Measurements from ENCODE around the gene PGLYRP2.
"Not testable (repeated sequence)": the region's sequence is repeated elsewhere in the genome, so short reads cannot be mapped to it uniquely, and the experiment has no call there.

Gene PGLYRP2, protein sequence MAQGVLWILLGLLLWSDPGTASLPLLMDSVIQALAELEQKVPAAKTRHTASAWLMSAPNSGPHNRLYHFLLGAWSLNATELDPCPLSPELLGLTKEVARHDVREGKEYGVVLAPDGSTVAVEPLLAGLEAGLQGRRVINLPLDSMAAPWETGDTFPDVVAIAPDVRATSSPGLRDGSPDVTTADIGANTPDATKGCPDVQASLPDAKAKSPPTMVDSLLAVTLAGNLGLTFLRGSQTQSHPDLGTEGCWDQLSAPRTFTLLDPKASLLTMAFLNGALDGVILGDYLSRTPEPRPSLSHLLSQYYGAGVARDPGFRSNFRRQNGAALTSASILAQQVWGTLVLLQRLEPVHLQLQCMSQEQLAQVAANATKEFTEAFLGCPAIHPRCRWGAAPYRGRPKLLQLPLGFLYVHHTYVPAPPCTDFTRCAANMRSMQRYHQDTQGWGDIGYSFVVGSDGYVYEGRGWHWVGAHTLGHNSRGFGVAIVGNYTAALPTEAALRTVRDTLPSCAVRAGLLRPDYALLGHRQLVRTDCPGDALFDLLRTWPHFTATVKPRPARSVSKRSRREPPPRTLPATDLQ

GRCh38 chr19:15479391-15480345, at the start of gene PGLYRP2:
PGLYRP2 (minus strand) TSS chr19:15479501; CDS start chr19:15479371, 130 bp downstream.
- no peak for DNase-seq (ENCODE audit: low read depth in 2 of 2, low spot score in 1 of 2)

DNA sequence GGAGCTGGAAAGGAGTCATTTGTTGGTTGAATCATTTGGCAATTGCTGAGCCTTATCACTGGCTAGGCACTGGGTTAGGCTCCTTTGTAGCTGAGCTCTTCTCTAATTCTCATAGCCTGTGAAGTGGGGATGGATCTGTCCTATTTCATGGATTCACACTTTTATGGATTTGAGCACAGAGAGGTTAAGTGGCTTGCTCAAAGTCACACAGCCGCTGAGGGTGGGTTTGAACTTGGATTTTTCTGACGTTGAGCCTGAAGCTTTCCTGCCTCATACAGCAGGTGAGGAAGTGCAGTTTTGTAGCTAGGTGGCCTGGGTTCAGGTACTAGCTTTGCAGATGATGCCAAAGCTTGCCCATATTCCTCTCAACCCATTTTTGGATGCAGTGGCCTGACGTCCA, 48.4 kb upstream of the PGLYRP2 start:
- no peak for DNase-seq (ENCODE audit: low read depth in 2 of 2, low spot score in 1 of 2)

DNA sequence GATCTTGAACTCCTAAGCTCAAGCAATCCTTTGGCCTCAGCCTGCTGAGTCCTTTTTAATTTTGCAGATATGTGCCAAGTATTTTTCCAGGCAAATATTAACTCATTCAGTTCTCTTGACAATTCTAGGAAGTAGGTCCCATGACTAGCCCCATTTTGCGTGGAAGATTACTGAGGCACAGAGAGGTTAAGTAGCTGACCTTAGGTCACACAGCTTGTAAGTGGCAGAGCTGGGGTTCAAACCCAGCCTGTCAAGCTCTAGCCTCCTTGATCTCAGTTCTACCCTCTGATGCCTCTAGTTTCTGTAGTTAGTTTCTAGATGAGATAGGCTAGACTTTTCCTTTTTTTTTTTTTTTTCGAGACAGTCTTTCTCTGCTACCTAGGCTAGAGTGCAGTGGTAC, 47.1 kb upstream of the PGLYRP2 start:
- no peak for DNase-seq (ENCODE audit: low read depth in 2 of 2, low spot score in 1 of 2)

DNA sequence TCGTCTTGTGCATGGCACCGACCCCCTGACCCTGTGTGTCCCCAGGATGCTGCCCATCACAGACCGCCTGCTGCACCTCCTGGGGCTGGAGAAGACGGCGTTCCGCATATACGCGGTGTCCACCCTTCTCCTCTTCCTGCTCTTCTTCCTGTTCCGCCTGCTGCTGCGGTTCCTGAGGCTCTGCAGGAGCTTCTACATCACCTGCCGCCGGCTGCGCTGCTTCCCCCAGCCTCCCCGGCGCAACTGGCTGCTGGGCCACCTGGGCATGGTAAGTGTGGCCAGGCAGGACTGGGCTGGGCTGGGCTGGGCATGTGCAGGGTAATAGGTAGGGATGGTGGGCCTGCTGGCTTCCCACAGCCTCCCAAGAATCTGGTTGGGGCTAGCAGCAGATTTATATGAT, 46.0 kb upstream of the PGLYRP2 start:
- no peak for DNase-seq (ENCODE audit: low read depth in 2 of 2, low spot score in 1 of 2)

DNA sequence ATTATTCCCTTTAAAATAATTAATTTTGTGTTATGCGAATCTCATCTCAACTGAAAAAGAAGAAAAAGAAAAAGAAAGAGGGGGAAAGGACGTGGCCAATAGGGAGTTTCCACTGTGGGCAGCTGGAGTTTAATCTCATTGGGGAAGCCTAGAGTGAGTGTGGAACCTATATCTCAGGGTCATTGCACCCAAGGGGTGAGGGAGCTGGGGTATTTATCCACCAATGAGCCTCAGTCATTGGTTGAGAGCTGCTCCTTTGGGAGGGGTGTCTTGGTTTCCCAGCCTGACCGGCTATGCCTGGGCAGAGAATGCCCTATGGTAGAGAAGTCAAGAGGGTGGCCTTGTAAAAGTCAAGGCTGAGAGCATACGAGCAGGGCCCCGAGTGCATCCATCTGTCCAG, 45.5 kb upstream of the PGLYRP2 start:
- no peak for DNase-seq (ENCODE audit: low read depth in 2 of 2, low spot score in 1 of 2)

GRCh38 chr19:15519433-15519976, 40.2 kb upstream of the PGLYRP2 start:
- DNase-seq (ENCODE audit: low read depth in 2 of 2, low spot score in 1 of 2), result no peak

- no peak for DNase-seq (ENCODE audit: low read depth in 2 of 2, low spot score in 1 of 2)
These were observed 38.5 kb upstream of the PGLYRP2 start for GRCh38 chr19:15517778-15518177.

DNA sequence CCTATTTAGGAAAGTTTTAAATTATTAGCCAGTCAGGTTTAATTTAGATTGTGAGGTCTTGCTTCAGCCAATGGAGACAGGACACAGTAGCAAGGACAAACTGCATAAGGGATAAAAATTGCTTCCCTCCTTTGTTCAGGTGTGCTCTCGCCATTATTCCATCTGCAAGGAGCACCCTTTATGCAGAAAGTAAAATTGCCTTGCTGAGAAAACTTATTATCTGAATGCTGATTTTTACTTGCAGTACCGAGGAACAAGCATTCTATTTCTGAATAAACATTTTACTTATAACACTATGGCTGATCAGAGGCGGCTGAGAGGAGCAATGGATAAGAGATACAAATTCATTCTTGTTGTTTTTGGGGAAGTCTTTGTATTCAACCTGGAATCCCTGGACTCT, 37.1 kb upstream of the PGLYRP2 start:
- DNase-seq (ENCODE audit: low read depth in 2 of 2, low spot score in 1 of 2), result no peak

GRCh38 chr19:15515227-15515625, 35.9 kb upstream of the PGLYRP2 start:
- DNase-seq (ENCODE audit: low read depth in 2 of 2, low spot score in 1 of 2), result not testable (repeated sequence)

- no peak for DNase-seq (ENCODE audit: low read depth in 2 of 2, low spot score in 1 of 2)
These were observed 32.5 kb upstream of the PGLYRP2 start for GRCh38 chr19:15511671-15512424.

DNA sequence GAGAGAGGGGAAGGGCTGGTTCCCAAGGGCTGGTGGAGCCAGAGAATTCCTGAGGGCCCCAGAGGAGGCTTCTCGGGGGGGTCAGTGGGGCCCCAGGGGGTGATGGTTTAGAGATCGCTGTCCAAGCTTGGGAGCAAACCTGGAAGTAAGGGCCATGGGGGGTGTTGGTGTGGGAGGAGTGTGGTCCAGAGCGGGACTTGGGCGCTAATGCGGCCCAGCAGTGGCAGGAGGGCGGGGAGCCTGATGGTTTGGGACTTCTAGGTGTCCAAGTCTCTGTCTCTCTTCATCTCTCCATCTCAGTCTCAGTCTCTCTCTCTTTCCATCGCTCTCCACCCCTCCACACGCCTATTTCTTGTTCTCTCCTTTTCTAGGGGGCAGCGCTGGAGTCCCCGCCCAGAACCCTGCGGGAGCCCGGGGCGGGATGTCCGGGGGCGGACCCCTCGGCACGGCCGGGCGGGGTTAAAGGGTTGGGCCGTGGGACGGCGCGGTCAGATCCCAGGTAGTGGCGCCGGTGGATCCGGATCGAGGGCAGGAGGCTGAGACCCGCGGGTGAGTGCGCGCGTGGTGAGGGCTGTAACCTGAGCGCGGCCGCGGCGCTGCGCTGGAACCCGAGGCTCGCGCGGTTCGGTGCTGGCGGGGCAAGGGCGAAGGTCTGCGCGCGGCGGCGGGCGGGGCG, 28.9 kb upstream of the PGLYRP2 start, which contains the start of gene CYP4F22:
Gene CYP4F22 (plus strand): TSS at position 491 of the 676 bp plus-strand sequence. CDS start 16,812 bp downstream, outside the sequence.
- DNase-seq (ENCODE audit: low read depth in 2 of 2, low spot score in 1 of 2), result no peak

DNA sequence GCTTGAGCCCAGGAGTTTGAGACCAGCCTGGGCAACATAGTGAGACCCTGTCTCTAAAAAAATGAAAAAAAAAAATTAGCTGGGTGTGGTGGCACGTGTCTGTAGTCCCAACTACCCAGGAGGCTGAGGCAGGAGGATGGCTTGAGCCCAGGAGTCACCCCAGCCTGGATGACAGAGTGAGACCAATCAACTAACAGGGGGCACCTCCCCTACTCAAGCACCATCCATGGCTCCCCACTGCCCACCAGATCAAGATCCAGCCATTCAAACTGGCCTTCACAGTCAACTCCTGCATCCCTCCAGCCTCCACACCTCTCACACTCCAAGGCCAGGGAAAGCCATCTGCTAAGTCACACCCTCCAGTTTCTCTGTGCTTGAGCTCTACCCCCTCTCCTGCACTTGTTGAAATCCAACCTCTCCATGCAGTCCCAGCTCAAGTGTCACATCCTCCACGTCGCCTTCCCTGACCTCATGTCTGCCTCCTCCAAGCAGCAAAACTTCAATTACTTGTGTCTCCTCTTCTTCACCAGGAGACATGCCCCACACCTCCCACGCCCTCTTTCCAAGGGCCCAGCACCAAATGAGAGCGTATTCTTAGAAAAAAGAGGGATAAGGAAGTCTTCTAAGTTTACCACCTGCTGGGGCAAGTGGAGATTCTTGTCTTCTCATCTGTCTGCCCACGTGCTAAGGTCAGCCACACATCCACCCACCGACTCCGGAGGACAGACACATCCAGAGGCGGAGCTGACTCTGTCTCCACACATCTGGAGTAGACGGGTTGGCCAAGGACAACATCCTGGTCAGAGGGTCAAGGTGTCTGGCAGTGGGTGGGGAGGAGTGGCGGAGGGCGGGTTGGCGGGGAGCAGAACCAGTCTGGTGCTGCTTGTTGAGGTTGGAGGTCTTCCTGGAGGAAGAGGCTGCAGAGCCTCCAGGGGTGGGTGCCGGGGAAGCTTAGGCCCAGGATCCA, 28.1 kb upstream of the PGLYRP2 start:
- DNase-seq (ENCODE audit: low read depth in 2 of 2, low spot score in 1 of 2), result no peak

GRCh38 chr19:15506074-15506571, 26.8 kb upstream of the PGLYRP2 start:
- no peak for DNase-seq (ENCODE audit: low read depth in 2 of 2, low spot score in 1 of 2)

- DNase-seq (ENCODE audit: low read depth in 2 of 2, low spot score in 1 of 2), result no peak
These were observed 23.0 kb upstream of the PGLYRP2 start for GRCh38 chr19:15502264-15502663.

- DNase-seq (ENCODE audit: low read depth in 2 of 2, low spot score in 1 of 2), result no peak
These were observed 22.3 kb upstream of the PGLYRP2 start for GRCh38 chr19:15501596-15501995.

- DNase-seq (ENCODE audit: low read depth in 2 of 2, low spot score in 1 of 2), result no peak
These were observed 19.6 kb upstream of the PGLYRP2 start for GRCh38 chr19:15498910-15499309.

DNA sequence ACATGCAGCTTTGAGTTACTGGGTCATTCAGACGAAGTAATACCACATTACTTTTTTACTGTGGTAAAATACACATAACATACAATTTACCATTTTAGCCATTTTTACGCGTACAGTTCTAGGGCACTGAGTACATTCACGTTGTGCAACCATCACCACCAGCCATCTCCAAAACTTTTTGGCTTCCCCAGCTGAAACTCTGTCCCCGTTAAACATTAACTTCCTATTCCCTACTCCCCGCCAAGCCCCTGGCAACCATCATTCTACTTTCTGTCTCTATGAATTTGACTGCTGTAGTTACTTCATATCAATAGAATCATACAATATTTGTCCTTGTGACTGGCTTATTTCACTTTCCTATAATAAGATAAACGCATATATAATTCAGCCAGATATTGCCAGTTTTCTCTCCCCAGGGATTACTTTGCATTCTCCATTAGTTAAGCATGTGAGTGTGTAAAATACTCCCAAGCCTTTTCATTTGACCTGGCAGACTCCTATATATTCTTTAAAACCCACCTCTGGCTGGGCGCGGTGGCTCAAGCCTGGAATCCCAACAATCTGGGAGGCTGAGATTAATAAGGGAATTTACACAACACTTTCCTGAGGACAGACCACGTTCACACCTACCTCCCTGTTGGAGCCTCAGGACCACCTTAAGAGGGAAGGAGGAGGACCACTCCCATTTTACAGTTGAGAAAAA, 19.0 kb upstream of the PGLYRP2 start:
- DNase-seq (ENCODE audit: low read depth in 2 of 2, low spot score in 1 of 2), result no peak

DNA sequence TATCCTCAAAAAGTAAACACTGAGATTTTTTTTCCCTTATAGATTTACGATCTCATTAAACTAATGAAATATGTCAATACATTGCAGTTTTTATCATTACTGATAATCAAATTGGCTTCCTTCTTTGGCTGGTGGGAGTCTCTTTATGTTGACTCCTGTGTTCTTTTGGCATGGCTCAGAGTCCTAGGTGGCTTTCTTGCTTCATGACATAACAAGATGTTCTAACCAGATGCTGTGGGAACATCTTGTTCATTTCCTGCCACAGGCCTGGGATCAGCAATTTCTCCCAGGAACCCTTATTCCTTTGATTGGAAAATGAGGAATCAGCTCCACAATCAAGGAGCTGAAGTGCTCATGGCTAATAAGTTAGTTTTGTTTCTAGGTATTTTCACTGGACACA, 15.8 kb upstream of the PGLYRP2 start:
- no peak for DNase-seq (ENCODE audit: low read depth in 2 of 2, low spot score in 1 of 2)
